ENCODE measurements around the gene AK8.
"Not testable (repeated sequence)": the region's sequence is repeated elsewhere in the genome, so short reads cannot be mapped to it uniquely, and the experiment has no call there.

The AK8 gene

DNA sequence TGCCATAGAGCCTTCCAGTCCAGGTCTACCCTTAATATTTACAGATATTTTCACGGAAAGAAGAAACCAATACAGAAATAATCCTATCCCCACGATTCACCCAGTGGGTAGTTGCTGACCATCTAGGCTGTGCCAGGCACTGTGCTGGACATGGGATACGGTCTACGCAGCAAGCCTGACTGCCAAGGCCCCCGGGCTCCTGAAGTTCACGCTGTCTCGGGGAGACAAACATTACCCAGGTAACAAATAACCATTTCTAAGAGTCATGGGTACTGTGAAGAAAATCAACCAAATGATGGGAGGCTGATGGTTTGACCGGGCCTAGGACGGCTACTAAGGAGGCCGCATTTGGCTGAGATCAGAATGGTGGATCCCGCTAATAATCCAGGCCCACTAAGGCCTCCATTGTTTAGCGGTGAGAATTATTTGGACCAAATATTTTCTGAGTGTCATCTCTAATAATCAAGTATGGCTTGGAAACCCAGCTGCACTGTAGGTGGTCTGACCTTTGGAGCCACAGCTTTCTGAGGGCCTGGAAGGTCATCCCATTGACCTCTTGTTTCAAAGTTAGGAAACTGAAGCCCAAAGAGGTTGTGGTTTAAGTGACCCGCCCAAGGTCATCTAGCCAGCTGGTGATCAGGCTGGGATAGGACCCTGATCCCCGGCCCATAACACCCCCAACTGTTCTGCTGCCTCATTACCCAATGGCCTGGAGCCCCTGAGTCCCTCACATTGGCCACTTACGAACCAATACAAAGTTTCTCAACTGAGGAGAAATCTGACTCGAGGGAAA lies 82.4 kb downstream of the AK8 start:
- DNase-seq: no peak

DNA sequence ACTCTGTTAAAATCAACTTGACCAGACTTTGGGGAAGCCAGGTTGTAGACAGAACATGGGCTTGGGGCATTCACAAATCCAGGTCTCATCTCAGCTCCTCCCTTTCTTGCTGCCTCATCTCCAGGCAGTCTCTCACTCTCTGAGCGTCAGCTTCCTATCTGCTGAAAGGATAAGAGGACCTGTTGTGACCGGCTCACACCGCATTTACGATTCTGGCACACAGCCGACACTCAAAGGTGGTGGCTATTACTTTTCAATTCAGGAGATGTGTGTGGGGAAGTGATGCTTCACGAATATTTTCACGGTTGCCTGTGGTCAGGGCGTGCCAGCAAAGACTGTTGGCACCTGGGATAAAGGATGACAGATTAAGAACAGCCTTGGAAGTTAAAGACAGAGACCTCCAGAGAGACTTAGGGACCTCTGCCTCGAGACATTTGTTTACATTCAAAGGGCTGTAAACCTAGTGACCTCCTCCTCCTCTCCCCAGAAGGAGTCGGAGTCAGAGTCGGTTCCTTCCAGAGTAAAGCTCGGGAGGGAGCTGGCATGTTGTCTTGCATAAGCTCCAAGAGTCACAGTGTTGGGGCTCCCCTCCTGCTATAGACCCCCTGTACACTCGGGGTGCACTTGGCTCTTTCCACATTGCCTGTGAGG lies 83.2 kb downstream of the AK8 start:
- no peak for DNase-seq

DNA sequence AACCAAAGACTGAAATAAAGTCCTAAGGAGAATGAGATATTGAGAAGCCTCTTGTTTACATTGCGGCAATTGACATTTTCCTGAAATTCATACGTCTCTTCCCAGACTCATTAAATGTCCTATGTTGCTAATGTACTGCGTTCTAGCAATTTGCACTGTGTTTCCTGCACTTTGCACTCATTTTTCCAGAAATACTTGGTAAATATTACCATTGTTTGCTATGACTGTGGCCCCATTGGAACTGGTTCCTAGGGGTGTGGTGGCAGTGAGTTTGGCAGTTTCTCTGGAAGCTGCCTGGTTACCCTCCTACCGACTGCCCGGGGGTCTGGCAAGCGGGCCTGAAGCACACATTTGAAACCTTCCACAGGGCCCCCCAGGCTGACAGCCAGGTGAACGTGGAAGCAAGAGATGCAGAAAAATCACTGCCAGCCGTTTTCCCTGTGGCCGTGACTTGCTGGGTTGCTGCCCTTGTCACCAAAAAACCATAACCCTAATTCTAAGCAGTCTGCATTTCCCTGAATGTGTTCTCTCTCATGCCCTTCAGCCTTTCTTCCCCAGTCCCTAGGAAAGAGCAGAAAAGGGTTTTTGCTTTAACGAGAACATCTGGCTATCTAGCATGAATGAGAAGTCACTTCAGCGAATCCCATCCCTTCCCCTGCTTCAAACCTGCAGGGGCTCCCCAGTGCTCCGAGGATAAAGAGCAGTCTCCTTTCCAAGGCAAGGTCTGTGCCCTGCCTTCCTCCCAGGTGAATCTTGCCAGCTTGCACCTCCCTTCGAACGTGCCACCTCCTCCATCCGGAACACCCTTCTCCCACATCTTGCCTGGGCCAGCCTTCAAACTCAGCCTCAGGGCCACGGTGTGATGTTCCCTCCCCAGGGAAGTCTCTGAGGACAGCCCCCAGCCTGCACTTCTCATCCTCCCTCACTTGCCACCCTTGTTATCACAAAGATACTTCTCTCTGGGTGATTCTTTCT lies 84.2 kb downstream of the AK8 start:
- DNase-seq: no peak

DNA sequence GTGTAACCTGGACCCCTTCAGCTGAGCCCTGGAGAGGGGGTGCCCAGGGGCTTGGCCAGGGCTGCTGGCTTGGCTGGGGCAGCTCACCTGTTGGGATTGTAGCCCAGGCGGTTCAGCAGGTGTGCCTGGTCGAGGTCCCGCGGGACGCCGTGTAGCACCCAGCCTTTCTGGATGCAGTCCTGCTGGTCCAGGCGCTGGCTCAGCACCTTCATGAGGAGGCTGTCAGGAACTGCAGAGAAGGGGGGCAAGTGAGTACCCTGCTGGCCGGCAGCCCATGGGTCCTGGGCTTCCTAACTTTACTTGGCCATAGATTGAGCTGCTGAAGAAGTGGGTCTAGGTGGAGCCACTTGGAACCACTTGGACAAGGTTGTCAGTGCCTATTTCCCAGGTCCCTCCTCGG lies 85.5 kb downstream of the AK8 start:
- DNase-seq: no peak

DNA sequence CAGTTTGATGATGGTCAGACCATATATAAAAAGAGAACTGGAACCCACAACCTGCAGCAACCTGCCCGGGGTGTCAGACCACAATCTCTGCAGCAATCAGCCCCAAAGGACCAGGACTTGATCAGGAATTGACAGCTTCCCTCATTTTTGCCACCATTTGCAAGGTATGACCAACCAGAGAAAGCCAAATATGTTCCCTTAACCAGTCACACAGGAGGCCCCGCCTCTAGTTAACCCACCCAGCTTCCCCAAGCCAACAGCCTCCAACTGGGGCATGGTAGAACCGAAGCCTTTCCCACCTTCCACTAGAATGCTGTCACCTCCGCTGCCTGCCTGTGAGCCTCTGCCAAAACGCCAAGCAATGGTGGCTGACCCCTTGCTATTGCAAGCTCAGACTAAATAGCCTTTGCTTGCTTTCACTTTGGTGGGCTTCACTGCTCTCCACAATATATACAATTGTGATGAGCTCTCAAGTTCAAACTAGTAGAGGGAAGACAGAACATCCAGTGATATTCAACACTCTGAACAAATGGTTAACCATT lies 86.3 kb downstream of the AK8 start:
- DNase-seq: no peak

DNA sequence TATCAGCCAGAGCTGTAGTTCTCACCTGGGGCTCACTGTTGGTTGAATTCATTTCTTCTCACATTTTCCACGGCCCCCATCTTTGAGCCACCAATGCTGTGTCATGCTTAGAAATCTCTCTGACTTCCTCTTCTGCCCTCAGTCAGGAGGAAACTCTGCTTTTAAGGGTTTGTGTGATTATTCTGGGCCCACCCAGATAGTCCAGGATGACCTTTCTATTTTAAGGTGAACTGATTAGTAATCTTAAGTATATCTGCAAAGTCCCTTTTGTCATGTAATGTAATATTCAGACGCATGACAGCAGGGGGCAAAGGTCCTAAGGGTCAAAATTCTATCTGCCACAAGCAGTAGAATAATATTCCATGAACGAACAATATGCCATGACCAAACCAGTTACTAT lies 88.4 kb downstream of the AK8 start:
- DNase-seq: no peak

DNA sequence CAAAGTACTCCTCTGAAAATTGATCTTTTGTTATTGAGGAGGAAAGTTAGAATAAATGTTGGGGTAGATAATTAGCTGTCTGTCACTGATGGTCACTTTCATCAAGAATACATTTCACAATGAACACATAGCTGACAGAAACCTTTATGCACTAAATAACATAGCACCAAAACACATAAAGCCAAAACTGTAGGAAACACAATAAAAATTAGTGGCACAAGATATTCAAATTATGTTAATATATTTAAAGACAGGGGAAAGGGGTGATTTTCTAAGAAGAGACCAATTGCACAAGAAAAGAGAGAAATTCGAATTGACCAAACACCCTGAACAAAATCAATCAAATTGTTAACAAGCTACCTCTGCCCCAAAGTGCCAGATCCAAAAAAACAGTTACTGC lies 89.7 kb downstream of the AK8 start:
- no peak for DNase-seq

DNA sequence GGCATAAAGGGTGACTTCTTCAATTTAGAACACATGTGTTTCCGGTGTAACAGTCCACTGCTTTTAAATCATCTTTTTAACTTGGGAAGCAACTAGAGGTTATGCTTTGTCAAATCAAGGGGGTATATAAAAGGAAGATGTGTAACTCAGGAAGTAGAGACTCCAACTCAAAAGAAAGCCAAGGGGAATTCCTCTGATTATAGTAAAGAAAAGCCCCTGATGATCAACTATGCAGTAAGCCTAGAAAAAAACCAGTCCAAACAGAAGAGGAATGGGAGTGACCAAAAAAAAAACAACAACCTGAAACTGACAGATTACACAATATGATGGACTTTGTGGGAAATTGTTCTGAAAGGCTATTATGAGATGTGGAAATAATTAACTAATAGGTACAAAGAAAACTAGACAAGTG lies 90.3 kb downstream of the AK8 start:
- DNase-seq: no peak

DNA sequence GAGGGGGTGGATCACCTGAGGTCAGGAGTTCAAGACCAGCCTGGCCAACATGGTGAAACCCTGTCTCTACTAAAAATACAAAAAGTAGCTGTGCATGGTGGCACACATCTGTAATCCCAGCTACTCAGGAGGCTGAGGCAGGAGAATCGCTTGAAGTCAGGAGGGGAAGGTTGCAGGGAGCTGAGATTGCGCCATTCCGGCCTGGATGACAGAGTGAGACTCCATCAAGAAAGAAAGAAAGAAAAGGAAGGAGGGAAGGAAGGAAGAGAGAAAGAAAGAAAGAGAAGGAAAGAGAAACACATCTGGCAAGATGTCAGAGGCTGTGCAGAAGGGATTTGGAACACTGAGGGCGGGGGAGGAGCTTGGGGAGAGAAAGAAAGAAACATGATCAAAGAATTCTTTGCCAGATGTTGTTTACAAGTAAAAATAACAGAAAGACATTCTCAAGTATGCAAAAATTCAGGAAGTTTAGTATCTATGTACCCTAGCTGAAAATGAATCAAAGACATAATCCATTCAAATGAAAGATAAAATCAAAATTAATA lies 93.7 kb downstream of the AK8 start:
- no peak for DNase-seq

DNA sequence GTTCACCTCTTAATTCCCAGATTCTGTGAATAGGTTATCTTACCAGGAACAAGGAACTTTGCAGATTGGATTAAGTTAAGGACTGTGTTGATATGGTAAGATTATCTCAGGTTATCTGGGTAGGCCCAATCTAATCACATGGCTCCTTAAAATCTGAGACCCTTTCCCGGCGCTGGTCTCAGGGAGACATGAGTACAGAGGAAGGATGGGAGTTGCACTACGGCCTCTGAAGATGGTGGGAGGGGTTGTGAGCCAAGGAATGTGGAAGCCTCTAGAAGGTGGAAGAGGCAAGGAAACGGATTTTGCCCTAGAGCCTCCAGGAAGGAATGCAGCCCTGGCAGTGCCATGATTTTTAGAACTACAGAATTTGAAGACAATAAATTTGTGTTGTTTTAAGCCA lies 95.1 kb downstream of the AK8 start:
- DNase-seq: no peak

DNA sequence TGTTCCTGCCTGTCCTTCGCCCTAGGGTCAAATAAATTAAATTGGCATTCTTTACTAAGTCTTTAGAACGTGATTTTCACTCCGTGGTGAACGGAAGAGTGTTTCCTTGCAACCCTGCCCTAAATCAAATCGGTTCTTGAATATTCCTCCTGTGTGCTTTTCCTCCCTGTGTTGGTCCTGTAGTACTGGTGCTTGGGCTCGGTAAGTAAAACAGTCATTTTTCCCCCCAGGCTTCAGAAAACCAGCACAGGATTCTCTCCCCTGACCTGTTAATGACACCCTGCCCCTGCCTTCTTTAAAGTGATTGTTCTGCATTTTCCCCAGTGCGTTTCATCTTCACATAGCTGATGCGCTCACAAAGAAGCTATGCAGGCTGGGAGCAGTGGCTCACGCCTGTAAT lies 96.0 kb downstream of the AK8 start:
- DNase-seq: no peak

DNA sequence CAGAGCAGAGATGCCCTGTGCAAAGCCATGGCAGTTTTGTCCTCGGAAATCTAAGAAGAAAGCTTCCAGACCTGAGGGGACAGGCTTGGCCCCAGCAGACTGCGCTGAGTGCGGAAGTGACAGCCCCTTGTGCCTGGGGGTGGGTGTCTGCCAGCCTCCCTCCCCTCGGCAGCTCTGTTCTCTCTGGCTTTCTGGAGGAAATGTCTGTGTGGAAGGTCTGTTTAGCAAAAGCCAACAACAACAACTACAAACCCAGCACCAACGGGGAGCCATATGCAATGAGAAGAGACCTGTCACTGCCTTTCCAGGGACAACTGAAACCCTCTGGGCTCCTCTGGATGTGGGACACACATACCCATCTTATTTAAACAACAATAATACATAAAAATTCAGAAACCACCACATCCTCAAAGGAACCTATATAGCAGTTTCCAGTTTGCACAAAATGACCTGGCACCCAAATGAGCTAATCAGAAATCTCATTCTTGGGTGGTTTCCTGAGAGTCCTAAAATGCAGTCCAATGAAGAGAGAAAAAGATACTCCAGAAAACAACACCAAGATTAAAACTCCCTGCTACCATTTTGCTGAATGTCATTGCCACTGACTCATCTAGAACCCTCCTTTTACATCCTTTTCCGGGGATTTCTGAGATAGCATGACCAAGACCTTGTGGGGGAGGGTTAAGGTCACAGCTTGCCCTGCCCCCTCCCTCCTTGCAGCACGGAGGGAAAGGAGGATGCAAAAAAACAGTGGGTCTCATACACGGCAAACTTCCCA lies 97.7 kb downstream of the AK8 start:
- DNase-seq: no peak

DNA sequence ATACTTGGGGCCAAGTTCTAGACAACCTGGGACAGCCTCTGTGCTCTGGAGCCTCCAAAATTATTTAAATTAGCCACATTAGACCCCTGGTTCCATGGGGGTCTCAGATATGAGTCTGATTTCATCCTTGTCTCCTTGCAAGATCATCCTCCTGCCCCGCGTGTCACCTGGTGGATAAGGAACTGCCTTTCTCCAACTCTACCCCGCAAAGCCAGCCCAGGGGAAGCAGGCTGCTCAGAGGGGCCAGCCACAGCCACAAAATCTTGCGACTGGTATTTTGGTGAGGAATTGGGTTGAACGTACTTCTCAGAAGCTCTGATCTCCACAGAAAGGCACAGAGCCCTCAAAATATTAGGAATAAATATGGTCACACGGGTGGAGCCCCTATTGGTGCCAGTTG lies 101.2 kb downstream of the AK8 start:
- no peak for DNase-seq

DNA sequence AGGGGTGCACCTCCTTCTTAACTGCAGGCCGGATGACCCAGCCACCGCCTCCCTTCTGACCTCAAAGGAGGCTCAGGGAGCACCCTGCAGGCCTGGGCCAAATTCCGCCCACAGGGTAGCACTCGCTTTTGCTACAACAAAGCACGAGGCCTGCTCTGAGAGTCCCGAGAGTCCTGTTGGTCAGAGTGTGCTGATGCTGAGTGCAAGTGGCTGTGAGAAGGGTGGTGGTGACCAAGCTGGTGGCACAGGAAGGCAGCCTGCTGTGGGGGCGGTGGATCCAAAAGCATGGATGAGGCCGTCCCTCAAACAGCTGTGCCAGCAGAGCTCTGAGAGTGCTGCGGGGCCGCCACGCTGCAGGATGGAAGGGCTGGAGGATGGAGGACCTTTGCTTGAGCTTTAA lies 101.8 kb downstream of the AK8 start:
- no peak for DNase-seq

DNA sequence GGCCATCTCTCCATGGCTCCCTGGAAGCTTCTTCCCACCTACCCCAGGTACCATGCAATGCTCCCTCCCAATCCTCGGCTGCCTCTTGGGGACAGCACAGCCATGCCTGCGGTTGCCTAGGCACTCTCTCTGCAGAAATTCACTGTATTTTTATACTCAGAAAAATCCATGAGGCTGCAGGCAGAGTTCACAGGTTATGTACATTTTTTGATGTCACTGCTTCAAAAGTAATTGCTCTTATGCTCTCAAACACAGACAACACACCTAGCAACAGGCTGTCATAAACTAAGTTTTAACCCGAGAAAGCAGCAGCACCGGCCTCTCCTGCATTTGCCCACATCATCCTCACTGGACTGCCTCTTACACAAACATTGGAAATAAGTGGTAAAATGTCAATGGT lies 102.4 kb downstream of the AK8 start:
- DNase-seq: no peak

DNA sequence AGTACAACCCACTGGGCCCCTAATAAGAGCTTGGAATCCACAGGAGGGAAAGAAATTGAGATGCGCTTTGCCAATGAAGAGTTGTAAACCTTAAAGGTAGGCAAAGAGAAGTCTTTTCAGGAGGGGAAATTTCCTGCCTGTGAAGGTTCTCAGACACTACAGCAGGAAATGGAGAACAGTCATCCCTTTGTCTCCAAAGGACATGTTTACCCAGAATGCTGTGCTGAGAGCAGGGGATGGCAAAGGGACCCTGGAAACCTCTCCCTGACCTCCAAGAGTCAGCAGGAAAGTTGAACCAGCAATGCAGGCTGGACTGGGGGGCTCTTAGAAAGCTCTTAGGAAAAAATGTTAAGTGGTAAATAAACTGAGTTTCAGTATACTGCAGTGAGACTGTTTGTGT lies 103.2 kb downstream of the AK8 start:
- DNase-seq: no peak

DNA sequence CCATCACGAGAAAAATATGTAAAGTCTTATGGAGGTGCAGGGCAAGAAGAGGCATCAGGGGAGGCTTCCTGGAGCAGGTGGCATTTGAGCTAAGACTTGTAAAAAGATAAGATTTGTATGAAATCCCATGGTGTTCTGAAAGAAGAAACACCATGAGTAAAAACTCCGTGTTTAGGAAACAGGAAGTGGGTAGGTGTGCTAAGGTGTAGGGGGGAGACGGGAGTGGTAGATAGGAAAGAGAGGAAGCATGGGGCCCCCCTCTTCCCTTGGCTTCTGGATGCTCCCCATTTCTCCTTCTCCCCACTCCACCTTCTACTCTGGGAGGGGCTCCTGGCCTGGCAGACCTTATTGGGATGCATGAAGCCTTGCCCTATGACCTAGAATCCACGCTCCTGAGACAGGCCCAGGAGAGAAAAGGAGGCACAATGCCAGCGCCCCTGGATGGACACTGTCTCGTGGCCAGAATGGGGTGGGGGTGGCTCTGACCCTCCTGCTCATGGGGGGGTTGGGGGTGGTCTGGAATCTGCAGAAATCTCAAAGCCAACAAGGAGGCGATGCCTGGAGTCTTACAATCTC lies 104.2 kb downstream of the AK8 start:
- no peak for DNase-seq

DNA sequence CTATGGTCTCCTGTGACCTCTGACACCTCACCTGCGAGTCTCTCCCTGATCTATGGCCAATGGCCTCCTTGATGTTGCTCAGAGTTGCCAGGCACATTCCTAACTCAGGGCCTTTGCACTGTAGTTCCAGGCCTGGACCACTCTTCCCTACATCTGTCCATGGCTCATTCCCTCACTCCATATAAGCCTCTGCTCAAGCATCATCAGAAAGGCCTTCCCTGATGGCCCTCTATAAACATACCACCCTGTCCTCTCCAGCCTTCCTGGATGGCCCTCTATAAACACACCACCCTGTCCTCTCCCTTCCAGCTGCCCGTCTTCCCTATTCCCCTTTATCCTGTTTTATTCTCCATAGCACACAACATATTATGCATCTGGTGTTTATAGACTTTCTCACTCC lies 105.0 kb downstream of the AK8 start:
- DNase-seq: no peak

DNA sequence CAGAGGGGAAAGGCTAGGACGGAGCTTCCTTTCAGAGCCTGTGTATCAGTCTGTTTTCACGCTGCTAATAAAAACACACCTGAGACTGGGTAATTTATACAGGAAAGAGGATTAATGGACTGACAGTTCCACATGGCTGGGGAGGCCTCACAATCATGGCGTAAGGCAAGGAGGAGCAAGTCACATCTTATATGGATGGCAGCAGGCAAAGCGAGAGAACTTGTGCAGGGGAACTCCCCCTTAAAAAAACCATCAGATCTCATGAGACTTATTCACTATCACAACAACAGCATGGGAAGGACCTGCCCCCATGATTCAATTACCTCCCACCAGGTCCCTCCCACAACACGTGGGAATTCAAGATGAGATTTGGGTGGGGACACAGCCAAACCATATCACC lies 106.3 kb downstream of the AK8 start:
- DNase-seq: not testable (repeated sequence)

DNA sequence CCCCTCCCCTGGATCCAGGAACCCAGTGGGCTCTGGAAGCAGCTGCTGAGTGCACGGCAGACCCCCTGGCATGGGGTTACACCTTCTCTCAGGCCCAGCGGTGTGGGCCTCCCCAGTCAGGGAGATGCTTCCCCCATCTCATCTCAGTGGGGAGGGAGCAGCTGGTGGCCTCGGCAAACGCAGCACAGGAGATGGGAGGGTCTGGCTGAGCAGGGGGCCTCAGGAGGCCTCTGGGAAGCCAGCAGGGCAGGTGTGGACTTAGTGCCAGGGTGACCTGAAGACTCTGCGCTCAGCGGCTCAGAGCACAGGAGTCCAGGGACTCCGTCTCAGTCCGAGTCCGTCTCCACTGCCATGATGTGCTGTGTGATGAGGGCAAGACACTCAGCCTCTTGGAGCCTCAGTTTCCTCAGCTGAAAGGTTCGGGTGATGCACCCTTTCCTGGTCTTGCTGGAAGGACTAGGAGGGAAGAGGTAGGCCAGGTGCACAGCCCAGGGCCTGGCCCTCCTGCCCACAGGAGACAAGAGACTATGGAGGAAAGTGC lies 107.2 kb downstream of the AK8 start:
- DNase-seq: no peak

Data from activated T-cell treated with anti-CD3 and anti-CD28 coated beads, Interleukin-2, amount 50 U/mL, for 1 hour (primary cell).